HepG2 (cell line): ENCODE measurements around the gene TCF7L2. TPM values are rescaled to one million over a fixed set of nuclear protein-coding genes. Genes with fewer than 3 reads are reported as not detected.

ENCODE experiments used
- CBX1 ChIP-seq: IDR thresholded peaks from one replicate; pipeline ENCODE4 v1.6.1; 2016; ENCODE audit warnings: antibody characterized with exemption, low read depth
- CSRNP1 ChIP-seq: sonication (generic); formaldehyde crosslinking; IDR thresholded peaks from 2 replicates; pipeline ENCODE4 v1.8.1; 2023; ENCODE audit warnings: mild to moderate bottlenecking, missing genetic modification reagents
- DDIT3 ChIP-seq: sonication (generic); formaldehyde crosslinking; IDR thresholded peaks from 2 replicates; pipeline ENCODE4 v1.4.0; 2020; ENCODE audit warnings: mild to moderate bottlenecking, missing genetic modification reagents
- FOSL1 ChIP-seq: sonication (generic); formaldehyde crosslinking; IDR thresholded peaks from 2 replicates; pipeline ENCODE4 v1.9.0; 2021; ENCODE audit warnings: missing genetic modification reagents, borderline replicate concordance
- HMG20B ChIP-seq: conservative IDR thresholded peaks from 2 replicates; pipeline ENCODE4 v1.6.1; 2016; ENCODE audit warnings: missing genetic modification reagents, missing compliant biosample characterization
- HNF1B ChIP-seq: sonication (generic); formaldehyde crosslinking; IDR thresholded peaks from 2 replicates; pipeline ENCODE4 v1.5.1; 2020; ENCODE audit warnings: mild to moderate bottlenecking, moderate library complexity, missing genetic modification reagents
- JUN ChIP-seq: sonication (generic); formaldehyde crosslinking; IDR thresholded peaks from 2 replicates; pipeline ENCODE4 v1.4.0; 2020; ENCODE audit warnings: mild to moderate bottlenecking, missing genetic modification reagents
- KDM1A ChIP-seq: IDR thresholded peaks from 2 replicates; pipeline ENCODE4 v1.6.1; 2016; ENCODE audit warnings: missing compliant biosample characterization
- NFIC ChIP-seq: IDR thresholded peaks from 2 replicates; pipeline ENCODE4 v1.6.1; 2012; ENCODE audit warnings: mild to moderate bottlenecking, low read length, inconsistent platforms
- RBAK ChIP-seq: sonication (generic); formaldehyde crosslinking; IDR thresholded peaks from 2 replicates; pipeline ENCODE4 v1.5.1; 2020; ENCODE audit warnings: mild to moderate bottlenecking, missing genetic modification reagents
- REST ChIP-seq, 2 experiments: IDR thresholded peaks; 2 replicates each; pipeline ENCODE4 v1.6.1; 2011 to 2012; ENCODE audit warnings: low read length in 2 of 2, borderline replicate concordance in 1 of 2, low read depth in 1 of 2, mild to moderate bottlenecking in 1 of 2, moderate library complexity in 1 of 2
- RFXAP ChIP-seq: sonication (generic); formaldehyde crosslinking; IDR thresholded peaks from 2 replicates; pipeline ENCODE4 v1.4.0; 2020; ENCODE audit warnings: missing genetic modification reagents, borderline replicate concordance
- SNRNP70 ChIP-seq: fragments of 200-400 bp; formaldehyde crosslinking; IDR thresholded peaks from 2 replicates; pipeline ENCODE4 v1.6.1; 2017; ENCODE audit warnings: mild to moderate bottlenecking, low read depth, low read length, moderate library complexity
- SRSF1 ChIP-seq: fragments of 200-400 bp; formaldehyde crosslinking; optimal IDR thresholded peaks from 2 replicates; pipeline ENCODE3; 2017; ENCODE audit warnings: mild to moderate bottlenecking, low read depth, low read length, moderate library complexity
- ZMYM2 ChIP-seq: sonication (generic); formaldehyde crosslinking; IDR thresholded peaks from 2 replicates; pipeline ENCODE4 v1.8.0; 2022; ENCODE audit warnings: mild to moderate bottlenecking, missing genetic modification reagents
- ZNF274 ChIP-seq: sonication (generic); formaldehyde crosslinking; IDR thresholded peaks from 2 replicates; pipeline ENCODE4 v1.5.1; 2020; ENCODE audit warnings: mild to moderate bottlenecking, missing genetic modification reagents
- ZNF34 ChIP-seq: sonication (generic); formaldehyde crosslinking; IDR thresholded peaks from 2 replicates; pipeline ENCODE4 v1.4.0; 2020; ENCODE audit warnings: mild to moderate bottlenecking, missing genetic modification reagents, borderline replicate concordance
- ZNF674 ChIP-seq: sonication (generic); formaldehyde crosslinking; IDR thresholded peaks from 2 replicates; pipeline ENCODE4 v1.5.0; 2020; ENCODE audit warnings: low read depth, mild to moderate bottlenecking, missing genetic modification reagents
- ZNF713 ChIP-seq: sonication (generic); formaldehyde crosslinking; IDR thresholded peaks from 2 replicates; pipeline ENCODE4 v1.4.0; 2020; ENCODE audit warnings: mild to moderate bottlenecking, missing genetic modification reagents
- ZNF747 ChIP-seq: sonication (generic); formaldehyde crosslinking; IDR thresholded peaks from 2 replicates; pipeline ENCODE4 v1.8.1; 2023; ENCODE audit warnings: missing genetic modification reagents, mild to moderate bottlenecking, borderline replicate concordance
- ZNF749 ChIP-seq: sonication (generic); formaldehyde crosslinking; IDR thresholded peaks from 2 replicates; pipeline ENCODE4 v1.8.0; 2022; ENCODE audit warnings: mild to moderate bottlenecking, missing genetic modification reagents, moderate library complexity, borderline replicate concordance
- polyA plus RNA-seq, 8 experiments: library from polyadenylated mRNA; depleted of rRNA in 3 of 8; stranded (reverse) in 7 of 8; unstranded in 1 of 8; fragments of >200 nt; fragmentation: Illumina TruSeq in 4 of 8; extraction: Trizol in 4 of 8; gene quantifications; 2 replicates each; pipeline versions ENCODE4 v1.2.1 to v1.2.3, GENCODE V29; 2011 to 2016; ENCODE audit warnings: low read depth in 4 of 8, missing spikeins in 1 of 8, mixed read lengths in 1 of 8; ENCODE audit not compliant: insufficient read depth in 1 of 8
- total RNA-seq, 5 experiments: library from RNA; depleted of rRNA; stranded (reverse); fragments of >200 nt; fragmentation: Illumina TruSeq; extraction: Trizol; gene quantifications; 2 replicates each; pipeline ENCODE4 v1.2.3, GENCODE V29; 2016; ENCODE audit warnings: low read depth in 1 of 5

The TCF7L2 gene
- total and polyA plus RNA-seq, 2 of the 13 experiments (the other 11 are each of a cell fraction or from before 2014, with no cell fraction given), result 3.9 to 13.7 TPM

GRCh38 chr10:113019692-113020474 lies 69.8 kb downstream of the TCF7L2 start (continued):
- TF ChIP-seq JUN (CRISPR knock-in tag) (0 out of 2 replicates have a peak, but pooled peaks have one; percentile 72), SRSF1 (no peak), NFIC (peak; percentile 69; the same call in 1 of the 2 replicates), REST (IDR thresholded peaks at IDR 0.05; ENCODE audit: borderline replicate concordance in 1 of 2, low read depth in 1 of 2, low read length in 2 of 2) (peak in 1 of 2 experiments; percentile 20; a peak in 1 of 4 replicates), ZNF749 (CRISPR knock-in tag) (no peak), KDM1A (CRISPR knock-in tag) (no peak), CSRNP1 (CRISPR knock-in tag) (no peak), ZMYM2 (CRISPR knock-in tag) (no peak), HMG20B (CRISPR knock-in tag) (no peak), CBX1 (no peak), HNF1B (CRISPR knock-in tag) (peak; percentile 58; the same call in 1 of the 2 replicates), ZNF747 (CRISPR knock-in tag) (no peak), RFXAP (0 out of 2 replicates have a peak, but pooled peaks have one; percentile 44), SNRNP70 (no peak), DDIT3 (CRISPR knock-in tag) (no peak), RBAK (CRISPR knock-in tag) (no peak), ZNF713 (CRISPR knock-in tag) (no peak), ZNF674 (CRISPR knock-in tag) (no peak), ZNF274 (CRISPR knock-in tag) (no peak), FOSL1 (CRISPR knock-in tag) (no peak), ZNF34 (no peak)
